HTERT RPE-1 (cell line): ENCODE data around the gene POMGNT2.
"Not testable (repeated sequence)": the region's sequence is repeated elsewhere in the genome, so short reads cannot be mapped to it uniquely, and the experiment has no call there.

Experiments used
- in situ Hi-C: fragments of 300-500 bp; cut with MboI; formaldehyde crosslinking; loops from 4 replicates; pipeline ENCODE4 v1.14.3; 2020; ENCODE audit warnings: low sequenced_read_pairs

POMGNT2 gene

GRCh38 chr3:43048470-43048869, 57.4 kb downstream of the POMGNT2 start:
- in situ Hi-C loops: no loop called here

- in situ Hi-C loops: no loop called here
These were observed 59.3 kb downstream of the POMGNT2 start for GRCh38 chr3:43046583-43046982.

- in situ Hi-C loops: not testable (repeated sequence)
These were observed 60.8 kb downstream of the POMGNT2 start for GRCh38 chr3:43045079-43045478.

- in situ Hi-C loops: no loop called here
These were observed 62.1 kb downstream of the POMGNT2 start for GRCh38 chr3:43043793-43044192.

- in situ Hi-C loops: no loop called here
These were observed 62.7 kb downstream of the POMGNT2 start for GRCh38 chr3:43043071-43043766.

GRCh38 chr3:43041517-43041916, 64.4 kb downstream of the POMGNT2 start:
- in situ Hi-C loops: no loop called here

- in situ Hi-C loops: no loop called here
These were observed 67.9 kb downstream of the POMGNT2 start for GRCh38 chr3:43038010-43038409.

- in situ Hi-C loops: no loop called here
These were observed 69.1 kb downstream of the POMGNT2 start for GRCh38 chr3:43036621-43037423.

GRCh38 chr3:43035801-43036365, 70.0 kb downstream of the POMGNT2 start:
- in situ Hi-C loops: no loop called here

- in situ Hi-C loops: no loop called here
These were observed 71.0 kb downstream of the POMGNT2 start for GRCh38 chr3:43034911-43035310.

- in situ Hi-C loops: no loop called here
These were observed 71.7 kb downstream of the POMGNT2 start for GRCh38 chr3:43034200-43034599.

GRCh38 chr3:43032646-43033628, 72.9 kb downstream of the POMGNT2 start:
- in situ Hi-C loops: no loop called here

- in situ Hi-C loops: no loop called here
These were observed 73.9 kb downstream of the POMGNT2 start for GRCh38 chr3:43031889-43032545.

- in situ Hi-C loops: no loop called here
These were observed 74.4 kb downstream of the POMGNT2 start for GRCh38 chr3:43031485-43031884.

- in situ Hi-C loops: no loop called here
These were observed 75.5 kb downstream of the POMGNT2 start for GRCh38 chr3:43030162-43030935.
